Loucy (cell line): ENCODE results near the gene C1GALT1.

ENCODE experiments used
- EZH2phosphoT487 ChIP-seq: fragments of 200-600 bp; IDR thresholded peaks from 2 replicates; pipeline ENCODE4 v1.6.1; 2018; ENCODE audit warnings: antibody characterized with exemption, mild to moderate bottlenecking, moderate library complexity, borderline replicate concordance
- TF ChIP-seq, protein P1 (sequence below): fragments of 200-600 bp; sonication (generic); conservative IDR thresholded peaks from 2 replicates; pipeline ENCODE4 v1.5.1; 2014; ENCODE audit warnings: mild to moderate bottlenecking, antibody characterized with exemption, low read length

GRCh38 chr7:7183061-7183837 lies 905 bp downstream of the C1GALT1 start:
- TF ChIP-seq, protein P1, sequence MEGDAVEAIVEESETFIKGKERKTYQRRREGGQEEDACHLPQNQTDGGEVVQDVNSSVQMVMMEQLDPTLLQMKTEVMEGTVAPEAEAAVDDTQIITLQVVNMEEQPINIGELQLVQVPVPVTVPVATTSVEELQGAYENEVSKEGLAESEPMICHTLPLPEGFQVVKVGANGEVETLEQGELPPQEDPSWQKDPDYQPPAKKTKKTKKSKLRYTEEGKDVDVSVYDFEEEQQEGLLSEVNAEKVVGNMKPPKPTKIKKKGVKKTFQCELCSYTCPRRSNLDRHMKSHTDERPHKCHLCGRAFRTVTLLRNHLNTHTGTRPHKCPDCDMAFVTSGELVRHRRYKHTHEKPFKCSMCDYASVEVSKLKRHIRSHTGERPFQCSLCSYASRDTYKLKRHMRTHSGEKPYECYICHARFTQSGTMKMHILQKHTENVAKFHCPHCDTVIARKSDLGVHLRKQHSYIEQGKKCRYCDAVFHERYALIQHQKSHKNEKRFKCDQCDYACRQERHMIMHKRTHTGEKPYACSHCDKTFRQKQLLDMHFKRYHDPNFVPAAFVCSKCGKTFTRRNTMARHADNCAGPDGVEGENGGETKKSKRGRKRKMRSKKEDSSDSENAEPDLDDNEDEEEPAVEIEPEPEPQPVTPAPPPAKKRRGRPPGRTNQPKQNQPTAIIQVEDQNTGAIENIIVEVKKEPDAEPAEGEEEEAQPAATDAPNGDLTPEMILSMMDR: no peak
- no peak for TF ChIP-seq EZH2phosphoT487
